CD4-positive, alpha-beta memory T cell (primary cell): ENCODE results near the gene ZHX3. TPM values are rescaled to one million over a fixed set of nuclear protein-coding genes. Genes with fewer than 3 reads are reported as not detected.
A peak's percentile ranks its signal among the peaks of the same experiment; 100 is the strongest.

Experiments used
- CTCF ChIA-PET: fragments of 350-600 bp; sonication (Branson Sonifier 250); formaldehyde crosslinking; loops from one replicate; lab custom pipeline; 2021; ENCODE audit warnings: inconsistent platforms; ENCODE audit not compliant: partially characterized antibody; lab: Charles Lee
- POLR2A ChIA-PET: fragments of 350-600 bp; sonication (Branson Sonifier 250); formaldehyde crosslinking; loops from one replicate; lab custom pipeline; 2021; ENCODE audit not compliant: partially characterized antibody; lab: Charles Lee
- DNase-seq, 5 donors: peaks; one replicate each; pipeline versions ENCODE4 v3.0.0 to v3.0.0-alpha.2; 2020 to 2022; ENCODE audit warnings: mixed read lengths in 1 of 5
- H3K27ac ChIP-seq: one replicate; pipeline ENCODE4 v1.7.0; 2013; ENCODE audit warnings: low read depth, low read length
- H3K27me3 ChIP-seq: 2 replicates; pipeline ENCODE4 v1.7.0; 2013; ENCODE audit warnings: mild to moderate bottlenecking, low read length, moderate library complexity; ENCODE audit not compliant: insufficient read depth
- H3K36me3 ChIP-seq: 2 replicates; pipeline ENCODE4 v1.7.0; 2013; ENCODE audit warnings: mild to moderate bottlenecking, low read length, moderate library complexity; ENCODE audit not compliant: insufficient read depth
- H3K4me1 ChIP-seq: 2 replicates; pipeline ENCODE4 v1.7.0; 2013; ENCODE audit warnings: mild to moderate bottlenecking, low read length, moderate library complexity; ENCODE audit not compliant: insufficient read depth
- H3K4me3 ChIP-seq, 2 donors: one replicate each; pipeline ENCODE4 v1.7.0; 2013; ENCODE audit warnings: low read length in 2 of 2, mild to moderate bottlenecking in 1 of 2
- H3K9me3 ChIP-seq, 2 donors: one replicate each; pipeline ENCODE4 v1.7.0; 2013; ENCODE audit warnings: low read length in 2 of 2, control low read depth in 1 of 2; ENCODE audit not compliant: control insufficient read depth in 1 of 2
- H3K27ac Mint-ChIP-seq, 7 donors: one replicate each; pipeline ENCODE4 v1.8.0; 2020 to 2021; ENCODE audit warnings: mixed read lengths in 7 of 7, mild to moderate bottlenecking in 6 of 7, inconsistent platforms in 3 of 7, moderate library complexity in 3 of 7
- H3K27me3 Mint-ChIP-seq, 2 donors: one replicate each; pipeline ENCODE4 v1.8.0; 2020 to 2021; ENCODE audit warnings: mixed read lengths in 2 of 2
- H3K36me3 Mint-ChIP-seq, 2 donors: one replicate each; pipeline ENCODE4 v1.8.0; 2020 to 2021; ENCODE audit warnings: mixed read lengths in 2 of 2, inconsistent platforms in 1 of 2, mild to moderate bottlenecking in 1 of 2
- H3K4me1 Mint-ChIP-seq, 4 donors: one replicate each; pipeline ENCODE4 v1.8.0; 2020 to 2021; ENCODE audit warnings: mixed read lengths in 4 of 4, mild to moderate bottlenecking in 1 of 4
- H3K4me3 Mint-ChIP-seq, 8 donors: one replicate each; pipeline ENCODE4 v1.8.0; 2020 to 2021; ENCODE audit warnings: mixed read lengths in 8 of 8, mild to moderate bottlenecking in 7 of 8, moderate library complexity in 6 of 8, inconsistent platforms in 3 of 8
- H3K9me3 Mint-ChIP-seq, 8 donors: one replicate each; pipeline ENCODE4 v1.8.0; 2020 to 2021; ENCODE audit warnings: mixed read lengths in 8 of 8, mild to moderate bottlenecking in 5 of 8, inconsistent platforms in 3 of 8, moderate library complexity in 1 of 8
- intact Hi-C: fragments of 100-400 bp; cut with micrococcal nuclease; formaldehyde crosslinking; loops from one replicate; pipeline ENCODE4 v1.15.1; 2023
- polyA plus RNA-seq, 2 donors: library from polyadenylated mRNA; unstranded; fragments of 300-500 nt; fragmentation: Illumina TruSeq; gene quantifications; one replicate each; pipeline ENCODE4 v1.2.3, GENCODE V29; 2021
- total RNA-seq, 2 experiments: library from RNA; stranded (reverse); gene quantifications; one replicate each; pipeline ENCODE4 v1.2.3, GENCODE V29; 2021

ZHX3 gene
- total RNA-seq (1 to 10 TPM; 5.2 to 6.3 TPM), polyA plus RNA-seq (1 to 10 TPM; 2.4 to 5.7 TPM)

GRCh38 chr20:41317546-41318270 is at the start of gene ZHX3:
Gene ZHX3 (minus strand): TSS chr20:41317731. CDS start chr20:41204916, 112,815 bp downstream.
- CTCF ChIA-PET = interaction anchor here (1.1 to 2.0 kb wide), 2 partner anchors 183 to 184 kb away, joined by 4 to 10 read pairs; no protein-coding TSS in a partner anchor
- Histone ChIP-seq H3K36me3 (no peaks in the 10 kb centered on the region), H3K9me3 (no peaks in the 10 kb centered on the region), H3K4me3 (peak within 1 kb of the TSS; percentile 21 to 74), H3K4me1 (peaks cover 16% of the 10 kb centered on the region), H3K27me3 (no peaks in the 10 kb centered on the region), H3K27ac (peak within 1 kb of the TSS; percentile 48)
- no peaks in the 10 kb centered on the region for H3K27me3 Mint-ChIP-seq
- DNase-seq = peak; percentile 91 to 97 (median 95)
- peak within 1 kb of the TSS; percentile 85 to 90 (median 87) for H3K4me3 Mint-ChIP-seq
- H3K9me3 Mint-ChIP-seq = no peaks in the 10 kb centered on the region
- intact Hi-C loops = loop anchor here (1.0 to 5.0 kb wide), 8 partner anchors 23 to 376 kb away; partner anchors contain the start of genes CHD6, LPIN3, PLCG1 and TOP1
- peaks cover 7 to 27% (median 18%) of the 10 kb centered on the region in 4 donors for H3K4me1 Mint-ChIP-seq
- H3K27ac Mint-ChIP-seq = peak within 1 kb of the TSS; percentile 79 to 90 (median 84)
- no peaks in the 10 kb centered on the region for H3K36me3 Mint-ChIP-seq
- POLR2A ChIA-PET = interaction anchor here (0.6 to 1.8 kb wide), 4 partner anchors 10 to 180 kb away, joined by 3 to 10 read pairs (median 4); partner anchors contain the start of gene PLCG1

DNA sequence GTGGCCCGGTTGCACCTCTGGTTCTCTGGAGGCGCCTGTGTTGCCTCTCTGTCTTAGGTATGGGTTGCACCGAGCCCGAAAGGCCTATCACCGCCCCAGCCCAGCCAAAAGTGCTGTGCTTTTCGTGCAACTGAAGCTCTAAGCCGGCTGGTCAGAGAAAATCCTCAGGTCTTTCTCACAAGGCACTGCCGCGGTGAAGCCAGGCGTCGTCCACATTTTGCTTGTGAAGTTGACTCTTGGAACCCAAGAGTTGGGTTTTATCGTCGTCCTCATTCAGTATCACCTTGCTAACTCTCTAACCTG is 49.8 kb upstream of the ZHX3 start:
- Mint-ChIP-seq H3K27me3 (peaks cover 21 to 31% of the 10 kb centered on the region in 2 donors), H3K36me3 (peaks cover 0 to 4% of the 10 kb centered on the region in 2 donors), H3K4me1 (peaks cover 2 to 8% (median 5%) of the 10 kb centered on the region in 4 donors), H3K27ac (no peak overlapping the region), H3K4me3 (peak overlapping the region in 6 of 8 donors; percentile 28 to 69 (median 56)), H3K9me3 (peaks cover 0 to 11% (median 6%) of the 10 kb centered on the region in 8 donors)
- no peak for DNase-seq
- H3K4me3 ChIP-seq = no peak overlapping the region
- peaks cover 8% of the 10 kb centered on the region for H3K27me3 ChIP-seq
- no peaks in the 10 kb centered on the region for H3K4me1 ChIP-seq
- H3K36me3 ChIP-seq = no peaks in the 10 kb centered on the region
- ChIA-PET POLR2A (no interaction called here), CTCF (no interaction called here)
- intact Hi-C loops = no loop called here
- H3K27ac ChIP-seq = no peak overlapping the region
- no peaks in the 10 kb centered on the region for H3K9me3 ChIP-seq

- POLR2A ChIA-PET = no interaction called here
- H3K4me3 Mint-ChIP-seq = peak within 1 kb of the TSS in 6 of 8 donors; percentile 28 to 69 (median 56)
Measured at GRCh38 chr20:41366546-41367392, 49.2 kb upstream of the ZHX3 start, which contains the start of gene EMILIN3. Gene EMILIN3 (minus strand): TSS chr20:41366818. CDS start chr20:41366634, 184 bp downstream.

DNA sequence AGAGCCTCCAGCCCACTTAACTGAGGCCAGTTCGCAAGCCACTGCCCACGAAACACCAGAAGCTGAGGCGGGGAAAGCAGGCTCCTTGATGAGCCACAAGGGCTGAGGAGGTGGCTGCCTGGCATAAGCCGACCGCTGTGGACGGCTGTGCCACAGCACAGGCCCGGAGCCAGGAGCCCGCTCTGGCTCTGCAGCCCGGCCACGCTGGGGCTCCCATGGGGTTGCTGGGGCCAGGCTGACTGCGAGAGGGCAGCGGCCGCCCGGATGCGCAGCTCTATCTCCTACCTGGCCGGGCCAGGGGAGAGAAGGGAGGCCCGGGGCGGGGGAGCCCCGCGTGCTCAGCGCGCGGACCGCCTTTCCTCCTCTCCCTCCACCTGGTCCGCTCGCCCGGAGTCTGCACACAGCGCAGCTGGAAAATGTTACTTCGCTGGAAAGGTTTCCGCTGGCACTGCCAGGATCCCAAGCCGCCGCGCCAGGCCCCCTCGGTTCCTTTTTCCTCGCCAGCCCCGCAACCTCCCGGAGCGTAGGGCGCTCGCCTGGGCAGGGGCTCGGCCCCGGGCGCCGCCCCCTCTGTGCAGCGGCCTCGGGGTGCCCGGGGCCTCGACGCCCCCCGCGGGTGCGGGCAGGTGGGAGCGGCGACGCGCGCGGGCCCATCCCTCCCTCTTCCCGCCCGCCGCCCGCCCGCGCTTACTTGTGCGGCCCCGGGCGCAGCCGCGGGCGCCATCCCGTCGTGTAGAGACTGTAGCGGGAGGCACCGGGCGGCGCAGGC is 48.4 kb upstream of the ZHX3 start:
- H3K9me3 ChIP-seq = no peaks in the 10 kb centered on the region
- POLR2A ChIA-PET = no interaction called here
- no peaks in the 10 kb centered on the region for H3K4me1 ChIP-seq
- CTCF ChIA-PET = no interaction called here
- Mint-ChIP-seq H3K27me3 (peaks cover 20 to 27% of the 10 kb centered on the region in 2 donors), H3K27ac (no peak overlapping the region), H3K36me3 (no peaks in the 10 kb centered on the region), H3K4me3 (no peak overlapping the region), H3K4me1 (peaks cover 2 to 8% (median 5%) of the 10 kb centered on the region in 4 donors), H3K9me3 (peaks cover 0 to 4% (median 1%) of the 10 kb centered on the region in 8 donors)
- H3K27me3 ChIP-seq = peaks cover 8% of the 10 kb centered on the region
- no peaks in the 10 kb centered on the region for H3K36me3 ChIP-seq
- H3K27ac ChIP-seq = no peak overlapping the region
- intact Hi-C loops = no loop called here
- no peak for DNase-seq
- H3K4me3 ChIP-seq = no peak overlapping the region

More at GRCh38 chr20:41366546-41367392, 49.2 kb upstream of the ZHX3 start, which contains the start of gene EMILIN3:
- Histone ChIP-seq H3K27me3 (peaks cover 8% of the 10 kb centered on the region), H3K4me1 (no peaks in the 10 kb centered on the region), H3K27ac (no peak within 1 kb of the TSS), H3K36me3 (no peaks in the 10 kb centered on the region), H3K9me3 (no peaks in the 10 kb centered on the region), H3K4me3 (no peak within 1 kb of the TSS)
- CTCF ChIA-PET = no interaction called here
- Mint-ChIP-seq H3K27ac (no peak within 1 kb of the TSS), H3K27me3 (peaks cover 21 to 31% of the 10 kb centered on the region in 2 donors), H3K9me3 (peaks cover 0 to 11% (median 6%) of the 10 kb centered on the region in 8 donors), H3K36me3 (peaks cover 0 to 4% of the 10 kb centered on the region in 2 donors), H3K4me1 (peaks cover 2 to 8% (median 5%) of the 10 kb centered on the region in 4 donors)
- intact Hi-C loops = no loop called here
- DNase-seq = no peak

DNA sequence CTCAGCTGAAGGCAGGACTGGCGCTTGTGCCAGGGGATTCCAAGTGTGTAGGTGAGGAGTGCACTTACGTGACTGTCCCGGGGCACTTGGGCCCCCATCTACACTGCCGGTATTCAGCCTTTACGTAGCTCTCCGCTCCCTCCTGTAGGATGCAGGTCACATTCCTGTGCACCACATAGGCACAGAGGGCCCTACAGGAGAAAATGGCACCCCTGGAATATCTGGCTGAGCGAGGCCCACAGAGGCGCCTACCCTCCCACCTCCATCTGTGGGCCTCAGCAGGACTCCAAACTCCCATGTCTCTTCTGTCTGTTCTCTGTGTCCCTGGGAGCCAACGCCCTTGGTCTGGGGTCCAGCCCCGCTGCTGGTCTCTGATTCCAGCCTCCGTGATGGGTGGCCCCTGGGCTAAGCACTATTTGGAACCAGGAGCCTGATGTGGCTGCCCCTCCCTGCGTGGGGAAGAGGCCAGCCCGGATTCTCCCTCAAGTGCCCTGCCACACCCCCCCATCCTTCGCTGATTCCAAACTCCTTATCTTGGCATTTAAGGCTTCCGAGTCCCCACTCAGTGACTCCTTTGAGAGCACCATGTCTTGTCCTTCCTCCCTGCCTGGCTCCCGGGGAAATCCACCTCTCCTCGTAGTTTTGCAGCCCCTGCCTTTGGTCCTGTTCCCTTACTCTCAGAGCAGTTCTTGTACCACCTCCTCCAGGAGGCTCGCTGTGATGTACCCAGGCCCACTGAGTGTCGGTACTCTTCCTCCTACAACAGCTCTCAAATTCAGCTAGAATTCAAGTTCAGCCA is 47.6 kb upstream of the ZHX3 start:
- no peak overlapping the region for H3K4me3 Mint-ChIP-seq
- H3K4me1 ChIP-seq = no peaks in the 10 kb centered on the region

GRCh38 chr20:41364236-41364855 is 46.8 kb upstream of the ZHX3 start:
- Mint-ChIP-seq H3K4me1 (peaks cover 2 to 8% (median 5%) of the 10 kb centered on the region in 4 donors), H3K4me3 (no peak overlapping the region), H3K27ac (no peak overlapping the region), H3K9me3 (no peaks in the 10 kb centered on the region), H3K27me3 (peaks cover 14 to 21% of the 10 kb centered on the region in 2 donors), H3K36me3 (no peaks in the 10 kb centered on the region)
- no peaks in the 10 kb centered on the region for H3K4me1 ChIP-seq
- no peak for DNase-seq
- no peak overlapping the region for H3K4me3 ChIP-seq
- no peaks in the 10 kb centered on the region for H3K9me3 ChIP-seq
- H3K27me3 ChIP-seq = peaks cover 8% of the 10 kb centered on the region
- no peaks in the 10 kb centered on the region for H3K36me3 ChIP-seq
- CTCF ChIA-PET = no interaction called here
- intact Hi-C loops = no loop called here
- POLR2A ChIA-PET = no interaction called here
- H3K27ac ChIP-seq = no peak overlapping the region

More for the DNA sequence above, 47.6 kb upstream of the ZHX3 start:
- H3K27ac ChIP-seq = no peak overlapping the region
- no peaks in the 10 kb centered on the region for H3K36me3 ChIP-seq
- ChIA-PET CTCF (no interaction called here), POLR2A (no interaction called here)
- H3K27me3 ChIP-seq = peaks cover 8% of the 10 kb centered on the region
- no peaks in the 10 kb centered on the region for H3K9me3 ChIP-seq
- H3K27me3 Mint-ChIP-seq = peaks cover 20 to 27% of the 10 kb centered on the region in 2 donors
- no peak overlapping the region for H3K27ac Mint-ChIP-seq
- no peak for DNase-seq
- H3K4me3 ChIP-seq = no peak overlapping the region
- peaks cover 2 to 8% (median 5%) of the 10 kb centered on the region in 4 donors for H3K4me1 Mint-ChIP-seq
- intact Hi-C loops = no loop called here
- peaks cover 0 to 2% (median 0%) of the 10 kb centered on the region in 8 donors for H3K9me3 Mint-ChIP-seq
- no peaks in the 10 kb centered on the region for H3K36me3 Mint-ChIP-seq
